ENCODE results near the gene MSMP. TPM values are rescaled to one million over a fixed set of nuclear protein-coding genes. Genes with fewer than 3 reads are reported as not detected.

The MSMP gene
- total and polyA plus RNA-seq, 5 experiments from 2014 or later: 0.88 to 1.7 (median 1.3) TPM; not detected in 2

- H3K27ac Mint-ChIP-seq: peak overlapping the region in 3 of 10 donors; percentile 4 to 77 (median 8)
- ATAC-seq (no peak), DNase-seq (no peak)
- H3K4me1 Mint-ChIP-seq: peaks cover 24 to 54% (median 44%) of the 10 kb centered on the region in 4 donors
- H3K36me3 Mint-ChIP-seq: peaks cover 0 to 32% (median 10%) of the 10 kb centered on the region in 3 donors
- POLR2A ChIA-PET: interaction anchor here (1.3 to 3.2 kb wide), 2 partner anchors 19 to 22 kb away, joined by 3 to 14 read pairs; partner anchors contain the start of genes CREB3 and TLN1
- H3K27me3 Mint-ChIP-seq: no peaks in the 10 kb centered on the region
- H3K9me3 Mint-ChIP-seq: no peaks in the 10 kb centered on the region
- H3K4me3 Mint-ChIP-seq: peak overlapping the region in 1 of 10 donors; percentile 14
Measured at GRCh38 chr9:35753466-35753865, 610 bp downstream of the MSMP start.

- peaks cover 31 to 56% (median 48%) of the 10 kb centered on the region in 4 donors for H3K4me1 Mint-ChIP-seq
- H3K27me3 Mint-ChIP-seq: no peaks in the 10 kb centered on the region
- peaks cover 0 to 36% (median 10%) of the 10 kb centered on the region in 3 donors for H3K36me3 Mint-ChIP-seq
- H3K27ac Mint-ChIP-seq: peak overlapping the region; percentile 90 to 97 (median 96)
- POLR2A ChIA-PET: interaction anchor here (0.9 to 4.8 kb wide), 11 partner anchors 8 to 151 kb away, joined by 3 to 68 read pairs (median 6); partner anchors contain the start of genes CCDC107, CREB3, FAM221B and RMRP
- H3K4me3 Mint-ChIP-seq: peak overlapping the region; percentile 90 to 99 (median 96)
- H3K9me3 Mint-ChIP-seq: no peaks in the 10 kb centered on the region
- DNase-seq (no peak), ATAC-seq (no peak)
Measured at GRCh38 chr9:35750256-35750531, 3.9 kb downstream of the MSMP start.

- Mint-ChIP-seq H3K4me1 (peaks cover 33 to 53% (median 48%) of the 10 kb centered on the region in 4 donors), H3K9me3 (no peaks in the 10 kb centered on the region), H3K27me3 (no peaks in the 10 kb centered on the region), H3K27ac (peak overlapping the region; percentile 90 to 97 (median 96)), H3K4me3 (peak overlapping the region; percentile 90 to 99 (median 96)), H3K36me3 (peaks cover 0 to 38% (median 10%) of the 10 kb centered on the region in 3 donors)
- POLR2A ChIA-PET: interaction anchor here (0.5 to 4.8 kb wide), 13 partner anchors 8 to 150 kb away, joined by 3 to 68 read pairs (median 6); partner anchors contain the start of genes CCDC107, CREB3, FAM221B and RMRP
- DNase-seq (peak in 9 of 10 donors; percentile 22 to 70 (median 41)), ATAC-seq (peak; percentile 52 to 72)
Measured at GRCh38 chr9:35749515-35750255, 4.4 kb downstream of the MSMP start.

- peaks cover 0 to 43% (median 10%) of the 10 kb centered on the region in 3 donors for H3K36me3 Mint-ChIP-seq
- peak within 1 kb of the TSS; percentile 90 to 99 (median 96) for H3K4me3 Mint-ChIP-seq
- H3K9me3 Mint-ChIP-seq: no peaks in the 10 kb centered on the region
- H3K4me1 Mint-ChIP-seq: peaks cover 36 to 55% (median 49%) of the 10 kb centered on the region in 4 donors
- H3K27ac Mint-ChIP-seq: peak within 1 kb of the TSS; percentile 90 to 97 (median 96)
- H3K27me3 Mint-ChIP-seq: no peaks in the 10 kb centered on the region
- DNase-seq (peak; percentile 24 to 74 (median 56)), ATAC-seq (peak; percentile 79 to 84)
- POLR2A ChIA-PET: interaction anchor here (0.5 to 4.8 kb wide), 21 partner anchors 8 to 677 kb away, joined by 3 to 68 read pairs (median 4); partner anchors contain the start of genes CCDC107, CD72, CREB3 and RMRP
Measured at GRCh38 chr9:35748858-35749514, 5.1 kb downstream of the MSMP start, which contains the start of the genes GBA2 and RGP1. GBA2 (minus strand) TSS chr9:35749228; CDS start chr9:35748704, 524 bp downstream. RGP1 (plus strand) TSS chr9:35749287; CDS start chr9:35749756, 469 bp downstream.

GRCh38 chr9:35748242-35748857, 5.7 kb downstream of the MSMP start:
- Mint-ChIP-seq H3K27me3 (no peaks in the 10 kb centered on the region), H3K4me3 (peak overlapping the region; percentile 84 to 99 (median 89)), H3K9me3 (no peaks in the 10 kb centered on the region), H3K27ac (peak overlapping the region; percentile 34 to 88 (median 81)), H3K36me3 (peaks cover 0 to 43% (median 6%) of the 10 kb centered on the region in 3 donors), H3K4me1 (peaks cover 35 to 58% (median 52%) of the 10 kb centered on the region in 4 donors)
- POLR2A ChIA-PET: interaction anchor here (0.5 to 4.8 kb wide), 14 partner anchors 8 to 676 kb away, joined by 3 to 68 read pairs (median 6); partner anchors contain the start of genes CCDC107, CD72, CREB3 and RMRP
- ATAC-seq (peak; percentile 10 to 26), DNase-seq (peak in 2 of 10 donors; percentile 20 to 28)

GRCh38 chr9:35746583-35746982, 7.5 kb downstream of the MSMP start:
- peaks cover 43 to 70% (median 62%) of the 10 kb centered on the region in 4 donors for H3K4me1 Mint-ChIP-seq
- H3K27me3 Mint-ChIP-seq: no peaks in the 10 kb centered on the region
- no peaks in the 10 kb centered on the region for H3K9me3 Mint-ChIP-seq
- ATAC-seq (no peak), DNase-seq (no peak)
- POLR2A ChIA-PET: interaction anchor here (1.3 to 4.8 kb wide), 2 partner anchors 9 to 14 kb away, joined by 4 to 68 read pairs; partner anchors contain the start of genes CREB3 and TLN1
- H3K27ac Mint-ChIP-seq: peak overlapping the region in 2 of 10 donors; percentile 15 to 55
- H3K4me3 Mint-ChIP-seq: peak overlapping the region; percentile 66 to 99 (median 89)
- H3K36me3 Mint-ChIP-seq: peaks cover 0 to 31% (median 0%) of the 10 kb centered on the region in 3 donors

GRCh38 chr9:35745569-35745968, 8.5 kb downstream of the MSMP start:
- no peaks in the 10 kb centered on the region for H3K9me3 Mint-ChIP-seq
- no peaks in the 10 kb centered on the region for H3K27me3 Mint-ChIP-seq
- POLR2A ChIA-PET: interaction anchor here (4.8 kb wide), 1 partner anchor 13 kb away, joined by 68 read pairs; the partner anchor contains the start of genes CREB3 and TLN1
- H3K4me1 Mint-ChIP-seq: peaks cover 43 to 65% (median 59%) of the 10 kb centered on the region in 4 donors
- H3K27ac Mint-ChIP-seq: peak overlapping the region in 6 of 10 donors; percentile 11 to 85 (median 37)
- DNase-seq (no peak), ATAC-seq (no peak)
- H3K4me3 Mint-ChIP-seq: peak overlapping the region in 8 of 10 donors; percentile 1 to 99 (median 70)
- H3K36me3 Mint-ChIP-seq: peaks cover 0 to 30% (median 0%) of the 10 kb centered on the region in 3 donors

- peaks cover 37 to 54% (median 50%) of the 10 kb centered on the region in 4 donors for H3K4me1 Mint-ChIP-seq
- no peak for ATAC-seq
- H3K27ac Mint-ChIP-seq: peak overlapping the region in 1 of 10 donors; percentile 43
- peaks cover 0 to 45% (median 1%) of the 10 kb centered on the region in 3 donors for H3K36me3 Mint-ChIP-seq
- no peak overlapping the region for H3K4me3 Mint-ChIP-seq
- no peaks in the 10 kb centered on the region for H3K27me3 Mint-ChIP-seq
- POLR2A ChIA-PET: interaction anchor here (0.8 to 1.5 kb wide), 3 partner anchors 12 to 16 kb away, joined by 3 to 4 read pairs (median 3); partner anchors contain the start of gene CREB3
- DNase-seq: no peak
- no peaks in the 10 kb centered on the region for H3K9me3 Mint-ChIP-seq
Measured at GRCh38 chr9:35743880-35744518, 10.1 kb downstream of the MSMP start.

GRCh38 chr9:35743452-35743851, 10.6 kb downstream of the MSMP start:
- H3K27ac Mint-ChIP-seq: no peak overlapping the region
- POLR2A ChIA-PET: interaction anchor here (1.5 kb wide), 1 partner anchor 15 kb away, joined by 3 read pairs; no protein-coding TSS in a partner anchor
- ATAC-seq (no peak), DNase-seq (no peak)
- no peak overlapping the region for H3K4me3 Mint-ChIP-seq
- H3K9me3 Mint-ChIP-seq: no peaks in the 10 kb centered on the region
- H3K4me1 Mint-ChIP-seq: peaks cover 37 to 52% (median 50%) of the 10 kb centered on the region in 4 donors
- H3K36me3 Mint-ChIP-seq: peaks cover 0 to 51% (median 3%) of the 10 kb centered on the region in 3 donors
- no peaks in the 10 kb centered on the region for H3K27me3 Mint-ChIP-seq

- peak overlapping the region in 9 of 10 donors; percentile 6 to 85 (median 60) for H3K27ac Mint-ChIP-seq
- H3K4me1 Mint-ChIP-seq: peaks cover 26 to 35% (median 33%) of the 10 kb centered on the region in 4 donors
- peak overlapping the region in 2 of 10 donors; percentile 11 to 46 for H3K4me3 Mint-ChIP-seq
- ATAC-seq (peak; percentile 33 to 57), DNase-seq (no peak)
- POLR2A ChIA-PET: interaction anchor here (1.8 to 2.1 kb wide), 2 partner anchors 10 to 92 kb away, joined by 4 to 8 read pairs; partner anchors contain the start of genes CREB3 and TLN1
- no peaks in the 10 kb centered on the region for H3K9me3 Mint-ChIP-seq
- peaks cover 0 to 65% (median 7%) of the 10 kb centered on the region in 3 donors for H3K36me3 Mint-ChIP-seq
- no peaks in the 10 kb centered on the region for H3K27me3 Mint-ChIP-seq
Measured at GRCh38 chr9:35741740-35742139, 12.3 kb downstream of the MSMP start.

- H3K27ac Mint-ChIP-seq: peak overlapping the region in 1 of 10 donors; percentile 53
- H3K4me1 Mint-ChIP-seq: peaks cover 21 to 31% (median 28%) of the 10 kb centered on the region in 4 donors
- H3K9me3 Mint-ChIP-seq: no peaks in the 10 kb centered on the region
- no peaks in the 10 kb centered on the region for H3K27me3 Mint-ChIP-seq
- POLR2A ChIA-PET: interaction anchor here (1.0 to 2.3 kb wide), 2 partner anchors 9 to 16 kb away, joined by 5 to 11 read pairs; partner anchors contain the start of genes GBA2 and RGP1
- no peak overlapping the region for H3K4me3 Mint-ChIP-seq
- DNase-seq (no peak), ATAC-seq (no peak)
- peaks cover 0 to 73% (median 11%) of the 10 kb centered on the region in 3 donors for H3K36me3 Mint-ChIP-seq
Measured at GRCh38 chr9:35740243-35740642, 13.8 kb downstream of the MSMP start.

Measured in naive thymus-derived CD8-positive, alpha-beta T cell (primary cell).